ENCODE results near the gene MUC21.

DNA sequence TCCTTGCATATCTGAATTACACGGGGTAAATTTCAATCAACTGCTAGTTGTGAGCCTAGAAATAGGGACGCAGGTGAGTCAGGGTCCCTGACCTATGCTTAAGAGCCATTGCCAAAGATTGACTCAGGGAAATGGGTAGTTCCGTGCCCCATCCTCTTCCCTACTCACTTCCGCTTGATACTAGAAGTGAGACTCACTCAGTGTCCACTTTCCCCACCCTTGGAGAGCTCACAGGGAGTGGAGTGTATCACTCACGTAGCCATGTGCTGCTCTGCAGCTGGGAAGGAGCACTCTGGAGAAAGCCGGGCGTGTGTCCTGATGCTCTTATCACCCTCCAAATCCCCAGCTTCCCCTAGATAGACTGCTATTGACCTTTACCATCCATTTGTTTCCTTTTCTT lies 26.2 kb downstream of the MUC21 start:
- TF ChIP-seq, protein P1, sequence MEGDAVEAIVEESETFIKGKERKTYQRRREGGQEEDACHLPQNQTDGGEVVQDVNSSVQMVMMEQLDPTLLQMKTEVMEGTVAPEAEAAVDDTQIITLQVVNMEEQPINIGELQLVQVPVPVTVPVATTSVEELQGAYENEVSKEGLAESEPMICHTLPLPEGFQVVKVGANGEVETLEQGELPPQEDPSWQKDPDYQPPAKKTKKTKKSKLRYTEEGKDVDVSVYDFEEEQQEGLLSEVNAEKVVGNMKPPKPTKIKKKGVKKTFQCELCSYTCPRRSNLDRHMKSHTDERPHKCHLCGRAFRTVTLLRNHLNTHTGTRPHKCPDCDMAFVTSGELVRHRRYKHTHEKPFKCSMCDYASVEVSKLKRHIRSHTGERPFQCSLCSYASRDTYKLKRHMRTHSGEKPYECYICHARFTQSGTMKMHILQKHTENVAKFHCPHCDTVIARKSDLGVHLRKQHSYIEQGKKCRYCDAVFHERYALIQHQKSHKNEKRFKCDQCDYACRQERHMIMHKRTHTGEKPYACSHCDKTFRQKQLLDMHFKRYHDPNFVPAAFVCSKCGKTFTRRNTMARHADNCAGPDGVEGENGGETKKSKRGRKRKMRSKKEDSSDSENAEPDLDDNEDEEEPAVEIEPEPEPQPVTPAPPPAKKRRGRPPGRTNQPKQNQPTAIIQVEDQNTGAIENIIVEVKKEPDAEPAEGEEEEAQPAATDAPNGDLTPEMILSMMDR (IDR thresholded peaks at IDR 0.05; ENCODE audit: low read length) = no peak
- no peak for TF ChIP-seq EZH2 (IDR thresholded peaks at IDR 0.05; ENCODE audit: borderline replicate concordance, low read length)

Data from OCI-LY1 (cell line).